ENCODE results near the gene FZD8. TPM values are rescaled to one million over a fixed set of nuclear protein-coding genes. Genes with fewer than 3 reads are reported as not detected.

The FZD8 gene
- total and polyA plus RNA-seq, 2 experiments from 2014 or later: 0.39 to 25.5 TPM

DNA sequence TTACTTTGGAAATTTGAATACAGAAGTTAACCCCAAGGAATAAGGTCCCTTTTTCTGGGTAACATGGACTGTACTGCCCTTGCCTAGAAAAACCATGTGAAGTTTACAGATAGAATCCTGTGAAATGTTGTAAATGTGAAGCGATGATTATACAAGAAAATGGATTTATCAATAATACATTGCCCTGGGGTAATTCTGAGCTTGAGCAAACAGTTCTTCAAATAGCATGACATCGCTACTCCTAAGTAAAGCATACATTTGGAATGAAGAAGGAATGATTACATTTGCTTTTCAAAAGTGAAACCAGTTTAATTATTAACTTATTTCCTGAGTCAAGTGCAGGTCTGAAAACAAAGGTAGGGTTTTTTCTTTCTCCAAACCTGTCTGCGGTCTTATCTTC is 43.3 kb upstream of the FZD8 start:
- Histone ChIP-seq H3K9ac (no peak overlapping the region), H3K27me3 (replicated peaks; ENCODE audit: insufficient read depth) (peaks cover 11% of the 10 kb centered on the region), H3F3A (ENCODE audit: insufficient read depth) (no peaks in the 10 kb centered on the region), H3K27ac (no peak overlapping the region), H2AFZ (no peak overlapping the region), H3K9me2 (ENCODE audit: insufficient read depth) (no peaks in the 10 kb centered on the region), H3K4me2 (ENCODE audit: unreplicated experiment) (no peak overlapping the region), H4K20me1 (ENCODE audit: insufficient read depth) (no peaks in the 10 kb centered on the region), H3K4me3 (no peak overlapping the region), H3K79me2 (ENCODE audit: insufficient read depth) (no peaks in the 10 kb centered on the region), H3K36me3 (ENCODE audit: low read depth) (no peaks in the 10 kb centered on the region), H3K4me1 (ENCODE audit: insufficient read depth) (no peaks in the 10 kb centered on the region), H3K9me3 (ENCODE audit: low read depth) (no peaks in the 10 kb centered on the region)
- WGBS, 2 experiments (ENCODE audit: low coverage in 1 of 2, low lambda C conversion rate in 2 of 2, missing lambda C conversion rate in 2 of 2): 74 to 80% methylated on average over 3 of the region's 3 CpGs
- no peak for TF ChIP-seq EZH2phosphoT487 (IDR thresholded peaks at IDR 0.05; ENCODE audit: insufficient read depth, low read depth)
- TF ChIP-seq EZH2 (IDR thresholded peaks at IDR 0.05; ENCODE audit: insufficient read depth, poor library complexity, severe bottlenecking): no peak
- in situ Hi-C loops (cut with MboI): no loop called here
- no peak for DNase-seq

DNA sequence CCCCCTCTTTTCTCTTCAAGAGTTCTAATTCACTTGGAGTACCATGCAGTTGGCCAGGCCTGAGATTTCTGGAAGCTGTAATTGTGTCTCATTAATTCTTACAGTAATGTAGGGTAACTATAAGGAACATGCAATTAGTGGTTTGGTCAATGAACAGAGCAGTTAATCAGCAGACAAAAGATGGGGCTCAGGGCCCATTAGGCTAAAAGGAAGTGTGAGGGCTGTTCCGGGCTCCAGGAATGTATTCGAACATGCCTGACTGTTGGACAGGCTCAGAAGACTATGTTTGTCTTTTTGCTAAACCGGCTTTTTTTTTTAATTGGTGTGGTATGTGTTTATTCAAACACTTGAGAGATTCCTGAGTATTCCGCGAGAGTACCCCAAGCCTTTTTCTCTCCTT is 42.5 kb upstream of the FZD8 start:
- H4K20me1 ChIP-seq (ENCODE audit: insufficient read depth): no peaks in the 10 kb centered on the region
- no peaks in the 10 kb centered on the region for H3K4me1 ChIP-seq (ENCODE audit: insufficient read depth)
- WGBS, 2 experiments (ENCODE audit: low coverage in 1 of 2, low lambda C conversion rate in 2 of 2, missing lambda C conversion rate in 2 of 2): 64 to 79% methylated on average over 5 of the region's 5 CpGs
- H3K4me3 ChIP-seq: no peak overlapping the region
- H3K9me2 ChIP-seq (ENCODE audit: insufficient read depth): no peaks in the 10 kb centered on the region
- H3F3A ChIP-seq (ENCODE audit: insufficient read depth): no peaks in the 10 kb centered on the region
- H3K27me3 ChIP-seq (replicated peaks; ENCODE audit: insufficient read depth): peaks cover 3% of the 10 kb centered on the region; the same call in 1 of the 2 replicates
- DNase-seq: no peak
- in situ Hi-C loops (cut with MboI): no loop called here
- H2AFZ ChIP-seq: no peak overlapping the region
- H3K9ac ChIP-seq: no peak overlapping the region
- no peak for TF ChIP-seq EZH2 (IDR thresholded peaks at IDR 0.05; ENCODE audit: insufficient read depth, poor library complexity, severe bottlenecking)
- no peak for TF ChIP-seq EZH2phosphoT487 (IDR thresholded peaks at IDR 0.05; ENCODE audit: insufficient read depth, low read depth)
- no peaks in the 10 kb centered on the region for H3K9me3 ChIP-seq (ENCODE audit: low read depth)
- H3K36me3 ChIP-seq (ENCODE audit: low read depth): no peaks in the 10 kb centered on the region
- H3K27ac ChIP-seq: no peak overlapping the region
- no peaks in the 10 kb centered on the region for H3K79me2 ChIP-seq (ENCODE audit: insufficient read depth)
- no peak overlapping the region for H3K4me2 ChIP-seq (ENCODE audit: unreplicated experiment)

DNA sequence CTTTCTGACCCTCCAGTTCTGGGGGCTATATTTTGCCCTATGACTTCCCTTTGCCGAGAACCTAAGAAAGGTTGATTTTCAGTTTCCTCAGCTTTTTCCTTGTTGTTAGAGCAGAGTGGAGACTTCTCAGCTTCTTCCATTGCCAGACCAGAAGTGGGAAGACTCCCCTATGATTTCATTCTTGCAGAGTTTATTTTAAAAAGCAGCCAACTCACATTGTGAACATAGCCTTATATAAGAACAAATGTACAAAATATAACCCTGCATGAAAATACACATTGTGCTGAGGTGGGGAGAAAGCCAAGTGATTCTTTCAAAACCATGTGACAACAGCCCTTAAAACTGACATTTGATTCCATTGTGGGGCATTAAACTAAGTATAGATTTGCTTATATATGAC is 33.8 kb upstream of the FZD8 start:
- H3K9me2 ChIP-seq (ENCODE audit: insufficient read depth): no peaks in the 10 kb centered on the region
- TF ChIP-seq EZH2phosphoT487 (IDR thresholded peaks at IDR 0.05; ENCODE audit: insufficient read depth, low read depth) (no peak), EZH2 (IDR thresholded peaks at IDR 0.05; ENCODE audit: insufficient read depth, poor library complexity, severe bottlenecking) (no peak)
- no peaks in the 10 kb centered on the region for H3K9me3 ChIP-seq (ENCODE audit: low read depth)
- no peak overlapping the region for H3K9ac ChIP-seq
- H3K4me1 ChIP-seq (ENCODE audit: insufficient read depth): no peaks in the 10 kb centered on the region
- H2AFZ ChIP-seq: no peak overlapping the region
- H3K4me3 ChIP-seq: no peak overlapping the region
- H3K4me2 ChIP-seq (ENCODE audit: unreplicated experiment): no peak overlapping the region
- no peaks in the 10 kb centered on the region for H4K20me1 ChIP-seq (ENCODE audit: insufficient read depth)
- WGBS, 2 experiments (ENCODE audit: low coverage in 1 of 2, low lambda C conversion rate in 2 of 2, missing lambda C conversion rate in 2 of 2): 46 to 48% methylated on average over 1 of the region's 1 CpG
- no peak for DNase-seq
- H3F3A ChIP-seq (ENCODE audit: insufficient read depth): no peaks in the 10 kb centered on the region
- no peaks in the 10 kb centered on the region for H3K36me3 ChIP-seq (ENCODE audit: low read depth)
- H3K27ac ChIP-seq: no peak overlapping the region
- H3K27me3 ChIP-seq (replicated peaks; ENCODE audit: insufficient read depth): peaks cover 29% of the 10 kb centered on the region
- H3K79me2 ChIP-seq (ENCODE audit: insufficient read depth): no peaks in the 10 kb centered on the region
- in situ Hi-C loops (cut with MboI): no loop called here

DNA sequence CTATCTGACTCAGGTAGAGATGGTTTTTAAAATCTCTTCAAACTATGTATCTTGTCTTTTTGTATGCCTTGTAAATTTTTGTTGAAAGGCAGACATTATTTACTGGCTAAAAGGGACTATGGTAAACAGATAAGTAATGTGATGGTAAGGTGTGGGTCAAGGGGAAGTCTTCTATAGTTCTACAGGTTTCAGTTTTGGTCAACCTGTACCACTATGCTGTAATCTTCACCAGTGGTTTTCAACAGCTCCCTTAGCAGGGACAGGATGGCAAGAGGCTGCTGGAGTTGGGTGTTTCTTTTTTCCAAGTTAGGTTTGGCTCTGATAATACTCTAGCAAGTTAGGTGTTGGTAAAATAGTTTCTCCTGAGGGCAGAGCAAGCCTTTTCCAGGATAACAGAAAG is 32.7 kb upstream of the FZD8 start:
- Histone ChIP-seq H3K79me2 (ENCODE audit: insufficient read depth) (no peaks in the 10 kb centered on the region), H3K9me3 (ENCODE audit: low read depth) (no peaks in the 10 kb centered on the region), H3K36me3 (ENCODE audit: low read depth) (no peaks in the 10 kb centered on the region), H3K4me2 (ENCODE audit: unreplicated experiment) (no peak overlapping the region), H3K27me3 (replicated peaks; ENCODE audit: insufficient read depth) (peaks cover 29% of the 10 kb centered on the region), H3K4me1 (ENCODE audit: insufficient read depth) (no peaks in the 10 kb centered on the region), H4K20me1 (ENCODE audit: insufficient read depth) (no peaks in the 10 kb centered on the region), H3K4me3 (no peak overlapping the region), H3F3A (ENCODE audit: insufficient read depth) (no peaks in the 10 kb centered on the region), H3K9me2 (ENCODE audit: insufficient read depth) (no peaks in the 10 kb centered on the region), H2AFZ (no peak overlapping the region), H3K9ac (no peak overlapping the region), H3K27ac (no peak overlapping the region)
- TF ChIP-seq EZH2phosphoT487 (IDR thresholded peaks at IDR 0.05; ENCODE audit: insufficient read depth, low read depth): no peak
- TF ChIP-seq EZH2 (IDR thresholded peaks at IDR 0.05; ENCODE audit: insufficient read depth, poor library complexity, severe bottlenecking): no peak
- DNase-seq: no peak
- in situ Hi-C loops (cut with MboI): no loop called here

All from GM23248 (cell line).